ACHN (cell line): ENCODE measurements around the gene CARD14.

Experiments
- DNase-seq: peaks from one replicate; pipeline ENCODE4 v3.0.0-alpha.2; 2015
- in situ Hi-C: cut with HindIII; loops from 2 replicates; pipeline ENCODE4 v1.10.0; 2017; ENCODE audit warnings: low sequenced_read_pairs, low pct_ligation_motif_present, low pct_unique_long_range_greater_than_20kb

CARD14 gene

DNA sequence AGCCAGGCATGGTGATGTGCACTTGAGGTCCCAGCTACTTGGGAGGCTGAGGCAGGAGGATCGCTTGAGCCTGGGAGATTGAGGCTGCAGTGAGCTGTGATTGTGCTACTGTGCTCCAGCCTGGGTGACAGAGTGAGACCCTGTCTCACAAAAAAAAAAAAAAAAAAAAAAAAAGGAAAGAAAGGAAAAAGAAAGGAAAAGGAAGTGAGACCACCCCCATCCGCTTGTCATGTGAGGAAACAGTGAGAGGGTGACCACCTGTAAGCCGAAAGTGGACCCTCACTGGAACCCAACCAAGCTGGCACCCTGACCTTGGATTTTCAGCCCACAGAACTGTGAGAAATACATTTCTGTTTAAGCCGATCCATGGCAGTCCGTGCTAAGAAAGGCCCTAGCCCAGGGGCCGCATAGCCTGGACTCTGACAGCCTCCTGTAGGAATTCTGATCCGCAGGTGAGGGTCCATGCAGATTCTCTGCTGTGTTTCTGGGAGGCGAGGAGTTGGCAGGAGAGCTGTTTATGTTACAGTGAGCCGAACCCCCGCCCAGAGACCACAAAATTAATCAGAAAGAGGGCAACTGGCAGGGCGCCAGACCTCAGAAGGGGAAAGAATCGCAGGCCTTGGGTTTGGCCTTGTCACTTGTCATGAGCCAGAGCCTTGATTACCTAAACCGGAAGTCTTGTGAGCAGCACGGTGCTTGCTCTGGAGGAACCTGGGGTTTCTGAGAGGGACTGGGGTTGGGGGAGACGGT is 49.4 kb downstream of the CARD14 start:
- peak; percentile 85 for DNase-seq
- in situ Hi-C loops, result no loop called here

GRCh38 chr17:80219763-80220053 is 49.9 kb downstream of the CARD14 start:
- peak; percentile 10 for DNase-seq
- in situ Hi-C loops, result no loop called here

- in situ Hi-C loops, result no loop called here
- peak; percentile 68 for DNase-seq
Measured at GRCh38 chr17:80220054-80220735, 50.4 kb downstream of the CARD14 start, which contains the start of the genes SGSH and SLC26A11. TSS of gene SGSH (minus strand) at chr17:80220333. CDS start at chr17:80220313, 20 bp downstream. TSS of gene SLC26A11 (plus strand) at chr17:80220427. CDS start at chr17:80221561, 1,134 bp downstream.

DNA sequence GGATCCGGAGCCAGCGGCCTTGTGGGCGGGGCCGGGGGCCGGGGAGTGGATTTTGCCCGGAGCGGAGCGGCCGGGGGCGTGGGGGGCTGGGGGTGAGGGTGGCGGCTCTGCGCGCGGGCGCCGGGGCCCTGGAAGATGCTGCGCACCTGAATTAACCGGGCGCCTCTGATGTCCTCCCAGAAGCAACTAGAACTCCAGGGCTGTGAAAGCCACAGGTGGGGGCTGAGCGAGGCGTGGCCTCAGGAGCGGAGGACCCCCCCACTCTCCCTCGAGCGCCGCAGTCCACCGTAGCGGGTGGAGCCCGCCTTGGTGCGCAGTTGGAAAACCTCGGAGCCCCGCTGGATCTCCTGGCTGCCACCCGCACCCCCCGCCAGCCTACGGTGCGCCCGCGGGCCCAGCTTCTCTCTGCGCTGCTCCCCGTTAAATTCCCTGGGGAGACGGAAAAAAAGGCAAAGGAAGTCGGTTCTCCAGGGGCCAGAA is 50.9 kb downstream of the CARD14 start:
- in situ Hi-C loops, result no loop called here
- peak; percentile 16 for DNase-seq

- in situ Hi-C loops, result no loop called here
- DNase-seq, result no peak
Measured at GRCh38 chr17:80221351-80222105, 51.7 kb downstream of the CARD14 start.

- in situ Hi-C loops, result no loop called here
Measured at GRCh38 chr17:80222376-80223141, 52.7 kb downstream of the CARD14 start.

GRCh38 chr17:80223142-80223815 is 53.4 kb downstream of the CARD14 start:
- in situ Hi-C loops, result no loop called here
- no peak for DNase-seq

More at GRCh38 chr17:80222376-80223141, 52.7 kb downstream of the CARD14 start:
- no peak for DNase-seq

GRCh38 chr17:80223838-80224497 is 54.1 kb downstream of the CARD14 start:
- in situ Hi-C loops, result no loop called here
- DNase-seq, result no peak

DNA sequence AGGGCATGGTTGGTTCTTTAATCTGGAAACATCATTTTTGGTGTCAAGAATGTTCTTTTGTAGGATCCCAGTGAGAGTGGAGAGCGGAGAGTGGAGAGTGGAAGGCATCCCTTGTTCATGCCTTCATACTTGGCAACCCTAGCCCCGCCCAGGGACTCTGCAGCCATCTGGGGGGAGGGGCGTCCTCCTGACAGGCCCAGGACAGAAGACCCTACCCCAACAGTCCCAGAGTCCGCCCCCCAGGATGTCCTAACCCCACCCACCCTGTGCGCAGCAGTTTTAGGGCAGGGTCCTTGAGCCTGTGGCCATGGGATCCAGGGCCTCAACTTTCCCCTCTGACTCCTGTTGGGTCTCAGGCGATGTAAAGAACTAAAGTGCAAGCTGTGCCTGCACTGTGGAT is 54.9 kb downstream of the CARD14 start:
- in situ Hi-C loops, result no loop called here
- no peak for DNase-seq

- no peak for DNase-seq
- in situ Hi-C loops, result no loop called here
Measured at GRCh38 chr17:80225230-80225629, 55.4 kb downstream of the CARD14 start.

GRCh38 chr17:80227156-80227555 is 57.3 kb downstream of the CARD14 start:
- in situ Hi-C loops, result no loop called here
- DNase-seq, result no peak

DNA sequence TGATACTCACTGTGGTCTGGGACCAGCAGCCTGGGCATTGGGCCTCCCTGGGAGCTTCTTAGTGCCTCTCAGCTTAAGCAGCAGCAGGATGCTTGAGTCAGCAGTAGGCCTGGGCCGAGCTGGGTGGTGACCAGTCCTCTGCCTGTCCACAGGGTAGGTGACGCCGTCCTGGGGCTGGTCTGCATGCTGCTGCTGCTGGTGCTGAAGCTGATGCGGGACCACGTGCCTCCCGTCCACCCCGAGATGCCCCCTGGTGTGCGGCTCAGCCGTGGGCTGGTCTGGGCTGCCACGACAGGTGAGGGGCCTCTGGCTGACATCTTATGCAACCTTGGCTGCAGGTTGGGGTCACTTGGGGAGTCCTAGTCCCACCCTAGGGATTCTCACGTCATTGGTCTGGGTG is 57.8 kb downstream of the CARD14 start:
- in situ Hi-C loops, result no loop called here
- no peak for DNase-seq

- in situ Hi-C loops, result no loop called here
- DNase-seq, result no peak
Measured at GRCh38 chr17:80228477-80228876, 58.6 kb downstream of the CARD14 start.

GRCh38 chr17:80229011-80229410 is 59.2 kb downstream of the CARD14 start:
- in situ Hi-C loops, result no loop called here
- no peak for DNase-seq

DNA sequence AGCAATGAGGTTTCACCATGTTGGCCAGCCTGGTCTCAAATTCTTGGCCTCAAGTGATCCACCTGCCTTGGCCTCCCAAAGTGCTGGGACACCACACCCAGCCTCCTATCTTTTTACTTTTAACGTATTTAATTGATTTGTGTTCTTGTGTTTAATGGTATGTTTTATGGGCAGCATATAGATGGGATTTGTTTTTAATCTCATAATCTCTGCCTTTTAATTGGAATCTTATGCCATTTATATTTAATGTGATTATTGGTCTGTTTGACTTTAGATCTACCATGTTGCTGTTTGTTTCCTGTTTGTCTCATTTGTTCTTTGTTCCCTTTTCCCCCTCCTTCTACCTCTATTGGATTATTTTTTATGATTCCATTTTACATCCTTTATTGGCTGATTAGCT is 62.6 kb downstream of the CARD14 start:
- no peak for DNase-seq
- in situ Hi-C loops, result no loop called here

- in situ Hi-C loops, result no loop called here
- no peak for DNase-seq
Measured at GRCh38 chr17:80233202-80233601, 63.4 kb downstream of the CARD14 start.

DNA sequence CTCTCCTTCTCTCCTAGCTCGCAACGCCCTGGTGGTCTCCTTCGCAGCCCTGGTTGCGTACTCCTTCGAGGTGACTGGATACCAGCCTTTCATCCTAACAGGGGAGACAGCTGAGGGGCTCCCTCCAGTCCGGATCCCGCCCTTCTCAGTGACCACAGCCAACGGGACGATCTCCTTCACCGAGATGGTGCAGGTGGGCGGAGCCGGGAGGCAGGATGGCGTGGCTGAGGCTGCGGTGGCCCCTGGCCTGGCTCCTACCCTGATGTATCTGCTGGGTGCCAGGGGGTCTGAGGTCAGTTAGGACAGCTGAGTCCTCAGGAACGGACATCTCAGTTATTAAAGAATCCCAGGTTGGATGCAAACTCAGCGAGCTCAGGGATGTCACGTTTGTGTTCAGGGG is 67.1 kb downstream of the CARD14 start:
- in situ Hi-C loops, result no loop called here
- no peak for DNase-seq

DNA sequence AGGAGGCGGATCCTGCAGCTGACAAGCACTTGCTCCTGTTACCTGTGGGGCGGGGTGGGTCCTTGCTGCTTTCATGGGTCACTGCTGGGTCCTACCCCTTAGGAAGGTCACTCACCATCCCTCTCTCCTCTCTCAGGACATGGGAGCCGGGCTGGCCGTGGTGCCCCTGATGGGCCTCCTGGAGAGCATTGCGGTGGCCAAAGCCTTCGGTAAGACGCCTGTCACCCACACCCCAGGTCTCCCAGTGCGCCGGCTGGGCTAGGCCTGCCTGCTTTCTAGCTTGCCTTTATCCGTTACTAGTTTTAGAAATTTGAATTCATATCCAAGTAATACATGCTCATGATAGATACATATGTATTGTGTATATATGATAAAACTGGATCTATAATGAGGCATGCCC is 67.6 kb downstream of the CARD14 start:
- DNase-seq, result no peak
- in situ Hi-C loops, result no loop called here
